A549 (cell line): ENCODE data around the gene SLC1A6.

Source experiments
- CTCF ChIP-seq: fragments of >200 bp; sonication (Bioruptor Twin); formaldehyde crosslinking; IDR thresholded peaks from 3 replicates; pipeline ENCODE4 v1.5.1; 2016
- JUN ChIP-seq, 2 experiments: fragments of >200 bp; sonication (Bioruptor Twin); formaldehyde crosslinking; IDR thresholded peaks; 2 replicates in 1 of 2; 3 replicates in 1 of 2; pipeline ENCODE4 v1.6.1; 2016 to 2017
- MAX ChIP-seq: IDR thresholded peaks from 2 replicates; pipeline ENCODE4 v1.6.1; 2012
- NPAS2 ChIP-seq: fragments of 250-450 bp; sonication (Bioruptor Pico); IDR thresholded peaks from 2 replicates; pipeline ENCODE4 v1.8.0; 2022; ENCODE audit warnings: mild to moderate bottlenecking, moderate library complexity, borderline replicate concordance
- POLR2A ChIP-seq: IDR thresholded peaks from 2 replicates; pipeline ENCODE4 v1.6.1; 2012; ENCODE audit warnings: mild to moderate bottlenecking, low read length
- RFX5 ChIP-seq: fragments of 450-650 bp; IDR thresholded peaks from 2 replicates; pipeline ENCODE4 v1.7.1; 2014; ENCODE audit warnings: antibody characterized with exemption, mild to moderate bottlenecking, moderate library complexity
- SMC3 ChIP-seq: fragments of >200 bp; sonication (Bioruptor Twin); formaldehyde crosslinking; IDR thresholded peaks from 3 replicates; pipeline ENCODE4 v1.6.1; 2018; ENCODE audit warnings: inconsistent platforms
- USF2 ChIP-seq: fragments of 450-650 bp; IDR thresholded peaks from 2 replicates; pipeline ENCODE4 v1.6.1; 2014; ENCODE audit warnings: antibody characterized with exemption

- TF ChIP-seq POLR2A = no peak
- TF ChIP-seq CTCF = no peak
- no peak for TF ChIP-seq MAX
- no peak for TF ChIP-seq RFX5
- no peak for TF ChIP-seq SMC3
- no peak for TF ChIP-seq JUN (IDR thresholded peaks at IDR 0.05)
- TF ChIP-seq USF2 = no peak
- no peak for TF ChIP-seq NPAS2
These were observed 5.2 kb downstream of the SLC1A6 start for GRCh38 chr19:14974488-14974887.
